A673 (cell line): ENCODE results near the gene SLAMF7.

ENCODE experiments used
- EZH2 ChIP-seq: fragments of 200-600 bp; sonication (generic); IDR thresholded peaks from 2 replicates; pipeline ENCODE4 v1.6.1; 2017; ENCODE audit warnings: borderline replicate concordance, low read depth, mild to moderate bottlenecking, mixed read lengths, antibody characterized with exemption, low read length; ENCODE audit not compliant: poor library complexity, severe bottlenecking
- TF ChIP-seq, protein P1 (sequence below): fragments of 300-800, 200-600 bp; sonication (generic); conservative IDR thresholded peaks from 2 replicates; pipeline ENCODE4 v1.5.1; 2017; ENCODE audit warnings: low read depth, mild to moderate bottlenecking, antibody characterized with exemption, low read length, moderate library complexity, mixed read lengths

DNA sequence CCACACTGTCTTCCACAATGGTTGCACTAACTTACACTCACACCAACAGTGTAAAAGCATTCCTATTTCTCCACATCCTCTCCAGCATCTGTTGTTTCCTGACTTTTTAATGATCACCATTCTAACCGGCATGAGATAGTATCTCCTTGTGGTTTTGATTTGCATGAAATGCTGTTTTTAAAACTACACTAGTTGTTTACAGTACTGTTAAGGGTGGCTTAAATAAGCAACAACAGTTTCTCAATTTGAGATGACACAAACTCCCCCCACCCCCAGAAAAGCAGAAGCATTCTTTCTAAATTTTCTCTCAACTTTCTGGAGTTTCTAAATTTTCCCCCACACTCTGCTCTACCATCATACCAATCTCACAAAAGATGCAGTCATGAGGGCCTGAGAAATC is 7.1 kb upstream of the SLAMF7 start:
- TF ChIP-seq, protein P1, sequence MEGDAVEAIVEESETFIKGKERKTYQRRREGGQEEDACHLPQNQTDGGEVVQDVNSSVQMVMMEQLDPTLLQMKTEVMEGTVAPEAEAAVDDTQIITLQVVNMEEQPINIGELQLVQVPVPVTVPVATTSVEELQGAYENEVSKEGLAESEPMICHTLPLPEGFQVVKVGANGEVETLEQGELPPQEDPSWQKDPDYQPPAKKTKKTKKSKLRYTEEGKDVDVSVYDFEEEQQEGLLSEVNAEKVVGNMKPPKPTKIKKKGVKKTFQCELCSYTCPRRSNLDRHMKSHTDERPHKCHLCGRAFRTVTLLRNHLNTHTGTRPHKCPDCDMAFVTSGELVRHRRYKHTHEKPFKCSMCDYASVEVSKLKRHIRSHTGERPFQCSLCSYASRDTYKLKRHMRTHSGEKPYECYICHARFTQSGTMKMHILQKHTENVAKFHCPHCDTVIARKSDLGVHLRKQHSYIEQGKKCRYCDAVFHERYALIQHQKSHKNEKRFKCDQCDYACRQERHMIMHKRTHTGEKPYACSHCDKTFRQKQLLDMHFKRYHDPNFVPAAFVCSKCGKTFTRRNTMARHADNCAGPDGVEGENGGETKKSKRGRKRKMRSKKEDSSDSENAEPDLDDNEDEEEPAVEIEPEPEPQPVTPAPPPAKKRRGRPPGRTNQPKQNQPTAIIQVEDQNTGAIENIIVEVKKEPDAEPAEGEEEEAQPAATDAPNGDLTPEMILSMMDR, result no peak
- TF ChIP-seq EZH2, result no peak
